Duodenal mucosa (tissue), 2 donors: ENCODE measurements around the gene RAPGEF3.

Source experiments
- H3K27ac ChIP-seq: one replicate; pipeline ENCODE4 v1.7.0; 2013; ENCODE audit warnings: low read depth, low read length
- H3K27me3 ChIP-seq, 2 donors: one replicate each; pipeline ENCODE4 v1.7.0; 2013; ENCODE audit warnings: low read length in 2 of 2, control low read depth in 1 of 2; ENCODE audit not compliant: insufficient read depth in 2 of 2, control insufficient read depth in 1 of 2
- H3K36me3 ChIP-seq, 2 donors: one replicate each; pipeline ENCODE4 v1.7.0; 2013; ENCODE audit warnings: low read length in 2 of 2, control low read depth in 1 of 2; ENCODE audit not compliant: insufficient read depth in 2 of 2, control insufficient read depth in 1 of 2
- H3K4me1 ChIP-seq, 2 donors: one replicate each; pipeline ENCODE4 v1.7.0; 2013; ENCODE audit warnings: low read length in 2 of 2, control low read depth in 1 of 2; ENCODE audit not compliant: insufficient read depth in 2 of 2, control insufficient read depth in 1 of 2
- H3K4me3 ChIP-seq, 2 donors: one replicate each; pipeline ENCODE4 v1.7.0; 2013; ENCODE audit warnings: low read length in 2 of 2, low read depth in 1 of 2
- H3K9ac ChIP-seq, 2 donors: one replicate each; pipeline ENCODE4 v1.7.0; 2013; ENCODE audit warnings: low read length in 2 of 2, low read depth in 1 of 2
- H3K9me3 ChIP-seq, 2 donors: one replicate each; pipeline ENCODE4 v1.7.0; 2013; ENCODE audit warnings: low read length in 2 of 2, control low read depth in 1 of 2; ENCODE audit not compliant: control insufficient read depth in 1 of 2

RAPGEF3 gene

DNA sequence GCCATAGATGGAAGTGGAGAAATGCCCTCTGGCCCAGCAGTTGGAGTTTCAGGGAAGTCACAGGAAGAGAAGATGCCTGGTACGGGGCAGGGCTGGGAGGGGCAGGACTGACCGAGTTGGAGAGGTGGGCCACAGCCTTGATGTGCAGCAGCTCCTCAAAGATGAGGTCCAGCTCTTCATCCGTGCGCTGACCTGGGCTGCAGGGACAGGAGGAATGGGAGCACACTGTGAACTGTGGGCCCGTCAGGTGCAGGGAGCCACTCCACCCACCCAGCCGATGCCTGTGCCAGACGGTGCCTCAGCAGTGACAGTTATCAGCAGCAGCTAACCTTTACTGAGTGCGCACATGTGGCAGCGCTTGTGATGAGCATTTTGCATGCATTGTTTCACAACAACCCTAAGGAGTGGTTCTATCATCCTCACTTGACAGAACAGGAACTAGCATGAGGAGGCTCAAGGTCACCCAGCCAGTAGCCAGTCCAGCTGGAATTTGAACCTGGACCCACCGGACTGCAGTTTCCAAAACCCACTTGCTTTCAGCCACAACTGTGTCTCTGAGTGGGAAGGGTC is 8.4 kb downstream of the RAPGEF3 start:
- H3K36me3 ChIP-seq = no peaks in the 10 kb centered on the region
- no peaks in the 10 kb centered on the region for H3K9me3 ChIP-seq
- no peak overlapping the region for H3K27ac ChIP-seq
- no peak overlapping the region for H3K4me3 ChIP-seq
- no peaks in the 10 kb centered on the region for H3K27me3 ChIP-seq
- H3K9ac ChIP-seq = no peak overlapping the region
- peaks cover 31 to 42% of the 10 kb centered on the region in 2 donors for H3K4me1 ChIP-seq

GRCh38 chr12:47748899-47749298 is 9.8 kb downstream of the RAPGEF3 start:
- Histone ChIP-seq H3K9ac (no peak overlapping the region), H3K4me1 (peaks cover 18 to 28% of the 10 kb centered on the region in 2 donors), H3K27me3 (no peaks in the 10 kb centered on the region), H3K4me3 (no peak overlapping the region), H3K27ac (no peak overlapping the region), H3K36me3 (no peaks in the 10 kb centered on the region), H3K9me3 (no peaks in the 10 kb centered on the region)

GRCh38 chr12:47748507-47748828 is 10.2 kb downstream of the RAPGEF3 start:
- H3K4me3 ChIP-seq = no peak overlapping the region
- H3K27me3 ChIP-seq = no peaks in the 10 kb centered on the region
- no peaks in the 10 kb centered on the region for H3K9me3 ChIP-seq
- no peak overlapping the region for H3K27ac ChIP-seq
- peaks cover 15 to 24% of the 10 kb centered on the region in 2 donors for H3K4me1 ChIP-seq
- no peaks in the 10 kb centered on the region for H3K36me3 ChIP-seq
- H3K9ac ChIP-seq = no peak overlapping the region

- H3K36me3 ChIP-seq = no peaks in the 10 kb centered on the region
- no peaks in the 10 kb centered on the region for H3K9me3 ChIP-seq
- H3K27ac ChIP-seq = no peak overlapping the region
- H3K9ac ChIP-seq = no peak overlapping the region
- peaks cover 12 to 18% of the 10 kb centered on the region in 2 donors for H3K4me1 ChIP-seq
- H3K4me3 ChIP-seq = no peak overlapping the region
- no peaks in the 10 kb centered on the region for H3K27me3 ChIP-seq
Observed at GRCh38 chr12:47747596-47748506, 10.8 kb downstream of the RAPGEF3 start.

GRCh38 chr12:47747126-47747525 is 11.6 kb downstream of the RAPGEF3 start:
- Histone ChIP-seq H3K9ac (no peak overlapping the region), H3K9me3 (no peaks in the 10 kb centered on the region), H3K36me3 (no peaks in the 10 kb centered on the region), H3K27me3 (no peaks in the 10 kb centered on the region), H3K4me3 (no peak overlapping the region), H3K27ac (no peak overlapping the region), H3K4me1 (peaks cover 12 to 18% of the 10 kb centered on the region in 2 donors)

- Histone ChIP-seq H3K36me3 (no peaks in the 10 kb centered on the region), H3K9ac (no peak overlapping the region), H3K9me3 (no peaks in the 10 kb centered on the region), H3K4me3 (no peak overlapping the region), H3K27me3 (no peaks in the 10 kb centered on the region), H3K4me1 (peaks cover 15 to 20% of the 10 kb centered on the region in 2 donors), H3K27ac (no peak overlapping the region)
Observed at GRCh38 chr12:47746523-47746922, 12.2 kb downstream of the RAPGEF3 start.

DNA sequence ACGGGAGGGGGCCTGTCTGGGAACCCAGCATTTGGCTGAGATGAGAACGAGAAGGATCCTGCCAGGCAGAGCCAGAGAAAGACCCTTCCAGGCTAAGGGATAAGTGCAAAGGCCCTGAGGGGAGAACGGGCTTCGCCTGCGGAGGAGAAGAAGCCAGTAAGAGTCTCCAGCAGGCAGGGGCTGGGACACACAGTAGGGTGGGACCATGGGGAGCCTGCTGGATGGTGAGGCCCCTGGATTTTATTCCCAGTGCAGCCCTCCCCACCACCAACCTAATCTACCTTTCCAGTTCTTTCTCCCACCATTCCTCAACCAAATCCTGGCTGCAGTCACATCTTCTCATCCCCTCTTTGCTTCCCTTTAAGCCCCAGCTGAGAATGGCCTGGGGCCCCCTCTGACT is 12.6 kb downstream of the RAPGEF3 start:
- Histone ChIP-seq H3K9ac (no peak overlapping the region), H3K36me3 (no peaks in the 10 kb centered on the region), H3K9me3 (no peaks in the 10 kb centered on the region), H3K27me3 (no peaks in the 10 kb centered on the region), H3K27ac (no peak overlapping the region), H3K4me1 (peaks cover 19 to 25% of the 10 kb centered on the region in 2 donors), H3K4me3 (no peak overlapping the region)

GRCh38 chr12:47745485-47746041 is 13.1 kb downstream of the RAPGEF3 start:
- H3K9me3 ChIP-seq = no peaks in the 10 kb centered on the region
- H3K4me1 ChIP-seq = peaks cover 24 to 28% of the 10 kb centered on the region in 2 donors
- H3K27me3 ChIP-seq = no peaks in the 10 kb centered on the region
- H3K9ac ChIP-seq = no peak overlapping the region
- no peak overlapping the region for H3K4me3 ChIP-seq
- no peak overlapping the region for H3K27ac ChIP-seq
- no peaks in the 10 kb centered on the region for H3K36me3 ChIP-seq

- Histone ChIP-seq H3K4me3 (no peak overlapping the region), H3K9me3 (no peaks in the 10 kb centered on the region), H3K4me1 (peaks cover 27 to 29% of the 10 kb centered on the region in 2 donors), H3K36me3 (no peaks in the 10 kb centered on the region), H3K27ac (no peak overlapping the region), H3K27me3 (no peaks in the 10 kb centered on the region), H3K9ac (no peak overlapping the region)
Observed at GRCh38 chr12:47744778-47745436, 13.8 kb downstream of the RAPGEF3 start.
